Osteoblast (primary cell): Measurements from ENCODE around the gene OTOP1. TPM values are rescaled to one million over a fixed set of nuclear protein-coding genes. Genes with fewer than 3 reads are reported as not detected.

Source experiments
- DNase-seq: peaks from one replicate; pipeline ENCODE4 v3.0.0; 2011; ENCODE audit warnings: low spot score, mixed read lengths; ENCODE audit not compliant: insufficient read length; ENCODE audit errors: missing footprints
- H2AFZ ChIP-seq: 2 replicates; pipeline ENCODE4 v1.6.0; 2011; ENCODE audit warnings: mild to moderate bottlenecking, low read length
- H3K27ac ChIP-seq: 2 replicates; pipeline ENCODE4 v1.5.1; 2011; ENCODE audit warnings: mild to moderate bottlenecking, low read depth, low read length, moderate library complexity
- H3K27me3 ChIP-seq: 2 replicates; pipeline ENCODE4 v1.6.0; 2012; ENCODE audit warnings: mild to moderate bottlenecking, control low read depth, inconsistent platforms, low read length, moderate library complexity; ENCODE audit not compliant: insufficient read depth
- H3K36me3 ChIP-seq: 2 replicates; pipeline ENCODE4 v1.5.1; 2011; ENCODE audit warnings: mild to moderate bottlenecking, low read length, control low read depth, moderate library complexity; ENCODE audit not compliant: insufficient read depth
- H3K4me1 ChIP-seq: 2 replicates; pipeline ENCODE4 v1.5.1; 2011; ENCODE audit warnings: mild to moderate bottlenecking, low read length, control low read depth, moderate library complexity; ENCODE audit not compliant: insufficient read depth
- H3K4me2 ChIP-seq: 2 replicates; pipeline ENCODE4 v1.6.0; 2011; ENCODE audit warnings: mild to moderate bottlenecking, low read length; ENCODE audit not compliant: insufficient read depth
- H3K4me3 ChIP-seq: fragments of 200-600 bp; sonication (generic); 3 replicates; pipeline ENCODE4 v1.5.1; 2012; ENCODE audit warnings: mild to moderate bottlenecking, low read length, inconsistent platforms; ENCODE audit not compliant: insufficient read depth
- H3K79me2 ChIP-seq: 2 replicates; pipeline ENCODE4 v1.6.0; 2012; ENCODE audit warnings: mild to moderate bottlenecking, low read length, control low read depth, inconsistent platforms; ENCODE audit not compliant: insufficient read depth
- H3K9me3 ChIP-seq: 2 replicates; pipeline ENCODE4 v1.5.1; 2011; ENCODE audit warnings: low read depth, low read length, control low read depth
- H4K20me1 ChIP-seq: 2 replicates; pipeline ENCODE4 v1.6.0; 2012; ENCODE audit warnings: mild to moderate bottlenecking, low read length, control low read depth; ENCODE audit not compliant: insufficient read depth
- total RNA-seq: library from RNA; depleted of rRNA; stranded (reverse); fragments of >200 nt; gene quantifications from 2 replicates; pipeline ENCODE4 v1.2.3, GENCODE V29; 2012
- TF ChIP-seq, protein P1 (sequence below): IDR thresholded peaks from 2 replicates; pipeline ENCODE4 v1.5.1; 2011; ENCODE audit warnings: mild to moderate bottlenecking, low read depth, low read length, moderate library complexity; ENCODE audit errors: extremely low read depth

Gene OTOP1
- total RNA-seq, 1 donor = not detected

DNA sequence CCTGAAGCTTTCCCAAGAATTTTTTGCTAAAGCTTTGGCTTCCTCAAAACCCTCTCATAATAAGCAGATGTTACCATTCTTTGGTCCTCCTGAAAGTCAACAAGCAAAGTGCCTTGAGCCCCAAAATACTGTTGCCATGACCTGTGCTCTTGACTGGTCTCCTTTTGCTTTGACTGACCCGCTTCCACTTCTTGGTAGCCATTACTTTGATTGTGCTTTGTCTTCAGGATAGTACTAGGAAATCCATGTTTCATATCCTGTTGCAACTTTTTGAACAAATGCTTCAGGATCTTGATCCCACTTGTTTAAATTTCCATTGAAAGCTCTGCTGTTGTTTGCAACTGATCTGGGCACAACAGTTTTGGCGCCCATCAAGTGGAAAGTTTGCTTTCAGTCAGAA lies 6.9 kb upstream of the OTOP1 start:
- no peak overlapping the region for H2AFZ ChIP-seq
- TF ChIP-seq, protein P1, sequence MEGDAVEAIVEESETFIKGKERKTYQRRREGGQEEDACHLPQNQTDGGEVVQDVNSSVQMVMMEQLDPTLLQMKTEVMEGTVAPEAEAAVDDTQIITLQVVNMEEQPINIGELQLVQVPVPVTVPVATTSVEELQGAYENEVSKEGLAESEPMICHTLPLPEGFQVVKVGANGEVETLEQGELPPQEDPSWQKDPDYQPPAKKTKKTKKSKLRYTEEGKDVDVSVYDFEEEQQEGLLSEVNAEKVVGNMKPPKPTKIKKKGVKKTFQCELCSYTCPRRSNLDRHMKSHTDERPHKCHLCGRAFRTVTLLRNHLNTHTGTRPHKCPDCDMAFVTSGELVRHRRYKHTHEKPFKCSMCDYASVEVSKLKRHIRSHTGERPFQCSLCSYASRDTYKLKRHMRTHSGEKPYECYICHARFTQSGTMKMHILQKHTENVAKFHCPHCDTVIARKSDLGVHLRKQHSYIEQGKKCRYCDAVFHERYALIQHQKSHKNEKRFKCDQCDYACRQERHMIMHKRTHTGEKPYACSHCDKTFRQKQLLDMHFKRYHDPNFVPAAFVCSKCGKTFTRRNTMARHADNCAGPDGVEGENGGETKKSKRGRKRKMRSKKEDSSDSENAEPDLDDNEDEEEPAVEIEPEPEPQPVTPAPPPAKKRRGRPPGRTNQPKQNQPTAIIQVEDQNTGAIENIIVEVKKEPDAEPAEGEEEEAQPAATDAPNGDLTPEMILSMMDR = no peak

DNA sequence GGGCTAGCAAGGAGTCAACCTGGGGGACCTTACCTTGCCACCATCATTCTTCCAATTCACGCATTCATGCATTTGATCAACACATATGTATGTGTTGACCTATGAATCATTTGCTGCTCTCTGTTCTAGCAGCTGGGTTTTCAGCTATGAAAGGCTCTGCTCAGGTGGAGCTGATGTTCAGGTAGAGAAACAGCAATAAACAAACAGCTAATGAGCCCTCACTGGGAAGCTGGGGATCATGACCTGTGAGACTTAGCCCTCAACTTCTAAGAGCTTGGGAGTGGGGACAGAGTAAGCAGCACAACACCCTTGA lies 1.6 kb upstream of the OTOP1 start:
- Histone ChIP-seq H3K27me3 (peaks cover 33% of the 10 kb centered on the region), H4K20me1 (no peaks in the 10 kb centered on the region), H3K36me3 (no peaks in the 10 kb centered on the region), H3K4me3 (no peak overlapping the region), H2AFZ (no peak overlapping the region), H3K4me2 (no peak overlapping the region), H3K4me1 (no peaks in the 10 kb centered on the region), H3K79me2 (no peaks in the 10 kb centered on the region), H3K9me3 (no peaks in the 10 kb centered on the region), H3K27ac (no peak overlapping the region)
- DNase-seq = peak; percentile 68
- TF ChIP-seq, protein P1 = no peak

More for the DNA sequence above, 6.9 kb upstream of the OTOP1 start:
- Histone ChIP-seq H3K4me1 (no peaks in the 10 kb centered on the region), H3K79me2 (no peaks in the 10 kb centered on the region), H3K4me3 (no peak overlapping the region), H3K27ac (no peak overlapping the region), H3K9me3 (no peaks in the 10 kb centered on the region), H4K20me1 (no peaks in the 10 kb centered on the region), H3K27me3 (peaks cover 4% of the 10 kb centered on the region), H3K36me3 (peaks cover 11% of the 10 kb centered on the region), H3K4me2 (no peak overlapping the region)
- DNase-seq = no peak

DNA sequence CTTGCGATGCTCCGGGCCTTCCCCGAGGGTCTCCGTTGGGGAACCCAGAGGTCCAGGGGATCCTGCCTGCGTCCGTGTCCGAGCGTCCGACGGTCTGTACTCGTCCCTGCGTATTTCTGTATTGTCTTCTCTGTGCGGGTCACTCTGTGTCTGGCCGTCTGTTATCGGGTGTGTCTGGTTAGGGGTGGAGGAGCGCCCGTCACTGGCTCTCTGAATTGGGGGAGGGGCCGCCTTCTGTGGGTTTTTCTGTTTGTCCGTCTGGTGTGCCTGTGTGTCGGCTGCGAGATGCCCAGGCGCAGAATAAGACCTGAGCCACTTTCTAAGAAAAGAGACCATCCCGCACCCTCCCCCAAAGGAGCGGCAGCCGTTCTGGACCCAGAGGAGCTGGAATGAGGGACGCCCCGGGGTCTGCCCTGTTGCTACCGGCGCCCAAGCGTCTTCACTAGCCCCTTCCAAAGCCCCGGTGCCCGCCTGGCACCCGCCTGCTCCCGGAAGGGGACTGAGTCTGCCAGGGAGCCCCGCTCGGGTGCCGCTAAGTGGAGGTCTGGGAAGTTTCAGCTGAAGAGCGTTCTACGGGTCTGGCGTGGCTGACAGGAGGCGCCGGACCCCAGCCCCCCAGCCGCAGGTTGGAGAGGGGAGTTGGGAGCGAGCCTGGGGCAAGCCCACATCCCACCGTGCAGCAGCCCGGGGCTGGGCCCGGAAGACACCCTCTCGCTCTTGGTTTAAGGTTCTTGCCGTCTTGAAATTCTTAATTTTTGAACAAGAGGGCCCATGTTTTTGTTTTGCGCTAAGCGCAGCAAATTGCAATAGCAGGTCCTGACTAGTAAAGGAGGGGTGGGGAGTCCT lies 1.0 kb upstream of the OTOP1 start:
- no peaks in the 10 kb centered on the region for H3K9me3 ChIP-seq
- H3K36me3 ChIP-seq = no peaks in the 10 kb centered on the region
- no peak overlapping the region for H2AFZ ChIP-seq
- no peak overlapping the region for H3K4me2 ChIP-seq
- no peaks in the 10 kb centered on the region for H3K4me1 ChIP-seq
- TF ChIP-seq, protein P1 = no peak
- H3K4me3 ChIP-seq = no peak overlapping the region
- no peaks in the 10 kb centered on the region for H4K20me1 ChIP-seq
- no peak overlapping the region for H3K27ac ChIP-seq
- H3K79me2 ChIP-seq = no peaks in the 10 kb centered on the region
- no peak for DNase-seq
- H3K27me3 ChIP-seq = peaks cover 38% of the 10 kb centered on the region

DNA sequence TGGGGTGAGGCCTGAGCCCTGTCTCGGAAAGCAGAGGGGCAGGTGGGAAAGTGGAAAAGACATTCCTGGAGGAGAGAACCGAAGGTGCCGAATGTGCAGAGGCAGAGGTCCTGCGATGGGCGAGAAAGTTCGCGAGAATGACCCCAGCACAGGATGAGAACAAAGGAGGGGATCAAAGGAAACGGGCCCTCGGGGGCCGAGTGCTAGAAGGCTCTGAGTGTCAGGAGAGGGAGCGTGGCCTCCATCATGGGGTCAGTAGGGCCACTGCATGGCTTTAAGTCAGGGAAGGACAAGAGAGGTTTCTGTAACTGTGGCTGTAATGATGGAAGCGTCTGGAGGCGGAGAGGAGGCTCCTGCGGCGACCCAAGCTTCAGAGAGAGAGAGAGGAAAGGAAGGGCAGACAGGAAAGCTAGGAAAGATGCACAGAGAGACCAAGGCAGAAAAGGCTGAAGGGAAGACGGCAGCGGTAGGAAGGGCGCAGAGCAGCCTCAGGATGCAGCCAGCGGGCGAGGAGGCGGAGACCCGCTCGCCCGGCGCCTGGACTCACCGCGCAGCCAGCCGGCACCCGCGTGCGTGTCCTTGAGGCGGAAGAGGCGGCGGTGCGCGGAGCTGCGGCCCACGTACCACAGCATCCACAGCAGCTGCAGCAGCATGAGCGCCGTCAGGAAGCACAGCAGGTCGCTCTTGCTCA lies 669 bp downstream of the OTOP1 start:
- Histone ChIP-seq H3K36me3 (no peaks in the 10 kb centered on the region), H3K9me3 (no peaks in the 10 kb centered on the region), H4K20me1 (no peaks in the 10 kb centered on the region), H3K27me3 (peaks cover 43% of the 10 kb centered on the region), H3K4me1 (no peaks in the 10 kb centered on the region), H3K79me2 (no peaks in the 10 kb centered on the region), H3K4me2 (no peak overlapping the region), H3K27ac (no peak overlapping the region), H3K4me3 (no peak overlapping the region), H2AFZ (no peak overlapping the region)
- TF ChIP-seq, protein P1 = no peak
- peak; percentile 69 for DNase-seq
